WI38 (cell line): ENCODE results near the gene TNNT1.

Source experiments
- H3K4me3 ChIP-seq: 2 replicates; pipeline ENCODE4 v1.5.1; 2011; ENCODE audit warnings: low read depth, mild to moderate bottlenecking, control low read depth, low read length
- CTCF ChIP-seq: IDR thresholded peaks from 2 replicates; pipeline ENCODE4 v1.5.1; 2012; ENCODE audit warnings: low read depth, mild to moderate bottlenecking, control low read depth, low read length

TNNT1 gene

GRCh38 chr19:55094456-55095259, 54.3 kb downstream of the TNNT1 start:
- no peak overlapping the region for H3K4me3 ChIP-seq
- TF ChIP-seq CTCF, result no peak

GRCh38 chr19:55092423-55093318, 56.3 kb downstream of the TNNT1 start:
- no peak overlapping the region for H3K4me3 ChIP-seq
- no peak for TF ChIP-seq CTCF

- no peak for TF ChIP-seq CTCF
- H3K4me3 ChIP-seq, result no peak overlapping the region
Observed at GRCh38 chr19:55091955-55092354, 57.1 kb downstream of the TNNT1 start.

- TF ChIP-seq CTCF, result no peak
- H3K4me3 ChIP-seq, result no peak overlapping the region
Observed at GRCh38 chr19:55091126-55091910, 57.7 kb downstream of the TNNT1 start.

- no peak overlapping the region for H3K4me3 ChIP-seq
- no peak for TF ChIP-seq CTCF
Observed at GRCh38 chr19:55090564-55090963, 58.4 kb downstream of the TNNT1 start.

- no peak overlapping the region for H3K4me3 ChIP-seq
- no peak for TF ChIP-seq CTCF
Observed at GRCh38 chr19:55089342-55089944, 59.6 kb downstream of the TNNT1 start.
